CD4-positive, alpha-beta T cell treated with Interleukin-1 beta for 1 hour (primary cell): ENCODE results near the gene TMEM238.
A peak's percentile ranks its signal among the peaks of the same experiment; 100 is the strongest.

Source experiments
- DNase-seq, 2 donors: peaks; one replicate each; pipeline ENCODE4 v3.0.0-alpha.2; 2020 to 2022

TMEM238 gene

DNA sequence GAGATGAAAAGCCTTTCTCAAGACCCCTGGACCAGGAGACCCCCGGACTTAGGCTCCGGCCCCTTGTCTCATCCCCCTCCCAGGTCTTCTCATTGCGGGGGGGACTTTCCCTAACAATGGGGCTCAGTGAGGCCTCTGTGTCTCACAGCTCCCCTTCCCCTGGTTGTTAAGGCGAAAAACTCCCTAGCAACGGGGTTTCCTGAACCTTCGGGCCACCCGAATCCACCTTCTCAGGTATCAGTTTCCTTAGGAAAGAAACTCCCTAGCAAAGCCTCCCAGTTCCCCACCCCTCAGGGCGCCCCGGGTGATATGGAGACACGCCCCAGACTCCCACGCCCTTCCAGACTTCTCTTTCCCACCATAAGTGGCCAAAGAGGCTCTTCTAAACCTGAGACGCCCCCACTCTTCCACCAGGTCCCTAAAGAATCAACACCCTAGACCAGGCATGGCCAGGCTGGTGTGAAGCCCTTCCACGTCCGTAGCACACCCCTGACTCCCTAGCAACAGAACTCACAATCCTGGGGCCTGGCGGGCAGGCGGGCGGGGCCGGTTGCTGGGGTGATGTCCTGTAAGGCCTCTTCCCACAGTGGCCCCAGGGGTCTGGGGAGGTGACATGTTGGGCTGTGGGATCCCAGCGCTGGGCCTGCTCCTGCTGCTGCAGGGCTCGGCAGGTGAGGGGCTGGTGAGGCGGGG, 7.7 kb downstream of the TMEM238 start, which contains the start of gene TMEM190:
Gene TMEM190 (plus strand): TSS at position 586 of the 693 bp plus-strand sequence. CDS start 28 bp downstream, at position 614.
- no peak for DNase-seq

DNA sequence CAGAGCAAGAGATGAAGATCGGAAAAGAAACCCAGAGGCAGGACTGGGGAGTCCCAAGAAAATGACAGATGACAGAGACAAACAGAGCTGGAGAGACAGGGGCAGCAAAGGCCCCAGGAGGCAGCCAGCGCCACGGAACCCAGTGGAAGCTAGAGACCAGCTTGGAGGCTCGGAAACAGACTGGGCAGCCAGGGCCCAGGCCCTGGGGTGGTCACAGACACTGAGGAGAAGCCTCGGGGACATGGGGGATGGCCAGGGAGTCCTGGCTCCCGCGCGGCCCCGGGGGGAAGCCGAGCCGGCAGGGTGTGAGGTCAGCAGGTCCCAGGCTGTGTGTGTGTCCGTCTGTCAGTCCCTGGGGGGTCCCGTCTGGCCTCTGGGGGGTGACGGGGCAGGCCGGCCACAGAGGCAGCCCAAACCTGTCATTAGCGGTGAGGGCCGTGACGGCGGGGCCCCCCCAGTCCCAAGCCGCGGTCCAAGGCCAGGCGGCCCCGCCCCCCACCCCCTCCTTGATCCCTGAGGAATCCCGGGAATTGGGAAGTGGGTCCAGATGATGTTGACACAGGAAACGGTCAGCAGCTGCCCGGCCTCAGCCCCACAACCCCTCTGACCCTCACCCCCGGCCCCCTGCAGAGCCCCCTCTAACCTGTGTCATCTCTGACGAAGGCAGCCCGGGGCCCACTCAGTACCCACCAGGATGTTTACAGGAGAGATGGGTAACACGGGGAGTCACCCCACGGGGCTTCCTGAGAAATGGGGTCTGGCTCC, 9.9 kb downstream of the TMEM238 start:
- DNase-seq = no peak

DNA sequence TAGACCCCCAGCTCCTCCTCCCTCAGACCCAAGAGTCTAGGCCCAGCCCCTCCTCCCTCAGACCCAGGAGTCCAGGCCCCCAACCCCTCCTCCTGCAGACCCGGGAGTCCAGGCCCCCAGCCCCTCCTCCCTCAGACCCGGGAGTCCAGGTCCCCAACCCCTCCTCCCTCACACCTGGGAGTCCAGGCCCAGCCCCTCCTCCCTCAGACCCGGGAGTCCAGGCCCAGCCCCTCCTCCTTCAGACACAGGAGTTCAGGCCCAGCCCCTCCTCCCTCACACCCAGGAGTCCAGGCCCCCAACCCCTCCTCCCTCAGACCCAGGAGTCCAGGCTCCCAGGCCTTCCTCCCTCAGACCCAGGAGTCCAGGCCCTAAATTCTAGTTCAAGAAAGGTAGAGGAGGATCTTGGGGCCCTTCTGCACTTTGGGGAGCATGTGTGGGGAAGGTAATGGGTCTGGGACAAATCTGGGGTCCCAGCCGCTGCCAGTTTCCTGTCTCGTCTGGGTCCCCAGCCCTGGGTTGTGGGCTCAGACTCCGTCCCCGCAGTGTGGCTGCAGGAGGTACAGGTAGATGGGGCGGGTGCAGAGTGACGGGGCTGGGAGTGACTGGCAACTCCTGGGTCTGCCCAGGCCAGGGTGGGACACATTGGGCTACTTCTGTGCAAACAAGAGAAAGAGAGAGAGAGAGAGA, 10.6 kb downstream of the TMEM238 start:
- DNase-seq = no peak

DNA sequence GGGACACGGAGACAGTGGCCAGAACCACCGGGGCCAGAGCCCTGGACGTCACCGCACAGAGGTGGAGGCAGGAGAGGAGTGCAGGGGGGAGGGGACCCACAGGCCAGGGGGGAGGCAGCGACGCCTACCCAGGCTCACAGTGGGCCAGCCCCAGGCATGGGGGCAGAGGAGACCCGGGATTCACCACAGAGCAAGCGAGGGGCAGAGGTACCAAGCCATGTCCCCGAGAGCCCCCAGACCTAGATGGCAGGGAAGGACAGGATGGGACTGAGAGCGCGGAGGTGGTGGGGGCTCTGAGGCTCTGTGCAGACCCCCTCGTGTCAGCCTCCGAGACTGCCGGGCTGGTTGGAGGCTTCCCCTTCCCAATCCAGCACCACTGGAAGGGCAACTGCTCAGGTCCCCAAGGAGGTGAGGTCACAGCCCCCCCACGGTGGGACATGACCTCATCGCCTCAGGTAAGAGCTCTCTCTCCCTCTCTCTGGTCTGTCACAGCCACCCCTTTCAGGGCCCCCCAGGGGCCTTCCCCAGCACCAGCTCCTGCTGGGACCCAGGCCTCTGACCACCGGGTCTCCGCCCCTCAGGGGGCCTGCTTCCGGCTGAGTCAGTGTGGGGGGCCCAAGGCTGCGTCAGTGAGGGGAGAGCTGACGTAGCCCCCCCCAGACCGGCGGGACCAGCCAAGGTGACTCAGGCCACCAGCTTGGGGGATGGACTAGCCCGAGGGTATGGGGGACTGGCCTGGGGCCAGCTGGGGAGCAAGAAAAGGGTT, 11.6 kb downstream of the TMEM238 start:
- no peak for DNase-seq

DNA sequence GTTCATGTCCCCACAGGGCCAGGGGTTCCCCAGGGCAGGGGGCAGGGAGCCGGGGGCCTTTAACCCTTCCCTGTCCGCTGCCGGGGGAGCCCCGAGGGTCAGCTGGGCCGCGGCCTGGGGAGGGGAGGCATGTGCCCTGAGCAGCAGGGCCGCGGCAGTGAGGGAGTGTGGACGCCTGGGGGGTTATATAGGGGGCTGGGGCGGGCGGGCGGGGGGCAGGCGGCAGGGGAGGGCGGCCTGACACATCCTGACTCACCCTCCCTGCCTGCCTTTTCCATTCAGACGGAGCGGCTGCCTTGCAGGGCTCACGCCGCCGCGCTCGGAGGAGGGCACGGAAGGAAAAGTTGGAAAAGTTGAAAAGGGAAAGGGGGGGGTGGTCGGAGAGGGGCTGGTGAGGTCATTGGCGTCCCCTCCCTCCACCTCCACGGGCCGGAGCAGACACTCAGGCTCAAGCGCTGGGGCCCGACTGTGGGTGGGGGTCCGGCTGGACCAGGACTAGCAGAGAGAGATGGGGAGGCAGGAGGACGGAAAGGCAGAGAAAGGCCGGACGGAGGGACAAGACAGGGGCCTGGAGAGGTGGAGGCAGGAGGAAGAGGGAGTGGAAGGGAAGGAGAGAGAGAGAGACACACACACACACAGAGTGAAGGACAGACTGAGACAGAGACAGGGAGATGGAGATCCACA, 13.6 kb downstream of the TMEM238 start, which contains the start of gene IL11:
Gene IL11 (minus strand): TSS at position 159 of the 684 bp plus-strand sequence. CDS start 153 bp downstream, at position 6.
- no peak for DNase-seq

DNA sequence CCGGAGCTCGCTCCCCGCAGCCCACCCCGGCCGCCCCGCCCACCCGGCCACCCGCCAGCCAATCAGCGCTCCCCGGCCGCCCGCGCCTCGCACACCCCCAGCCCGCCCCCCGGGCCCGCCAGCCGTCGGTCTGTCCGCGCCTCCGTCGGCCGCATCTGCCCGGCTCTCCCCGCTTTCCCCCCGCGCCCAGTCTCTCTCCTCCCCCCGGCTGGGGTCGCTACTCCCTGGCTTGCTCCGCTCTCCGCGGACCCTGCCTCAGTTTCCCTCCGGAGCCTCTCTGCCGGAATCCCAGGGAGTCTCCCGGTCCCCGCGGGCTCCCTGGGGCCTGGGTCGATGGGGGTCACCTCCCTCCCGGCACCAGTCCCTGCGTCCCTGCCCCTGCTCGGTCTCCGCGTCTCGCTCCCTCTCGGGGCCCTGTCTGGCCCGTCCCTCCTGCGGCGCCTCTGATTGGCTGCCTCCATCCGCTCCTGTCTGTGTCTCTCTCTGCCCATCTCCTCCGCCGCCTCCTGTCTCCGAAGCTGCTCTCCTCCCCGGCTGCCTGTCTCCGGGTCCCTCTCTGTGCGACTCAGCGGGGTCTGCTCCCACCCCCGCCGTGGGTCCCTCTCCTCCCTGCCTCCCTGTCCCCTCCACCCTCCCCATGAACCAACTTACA, 14.3 kb downstream of the TMEM238 start:
- DNase-seq = peak; percentile 30 to 33

DNA sequence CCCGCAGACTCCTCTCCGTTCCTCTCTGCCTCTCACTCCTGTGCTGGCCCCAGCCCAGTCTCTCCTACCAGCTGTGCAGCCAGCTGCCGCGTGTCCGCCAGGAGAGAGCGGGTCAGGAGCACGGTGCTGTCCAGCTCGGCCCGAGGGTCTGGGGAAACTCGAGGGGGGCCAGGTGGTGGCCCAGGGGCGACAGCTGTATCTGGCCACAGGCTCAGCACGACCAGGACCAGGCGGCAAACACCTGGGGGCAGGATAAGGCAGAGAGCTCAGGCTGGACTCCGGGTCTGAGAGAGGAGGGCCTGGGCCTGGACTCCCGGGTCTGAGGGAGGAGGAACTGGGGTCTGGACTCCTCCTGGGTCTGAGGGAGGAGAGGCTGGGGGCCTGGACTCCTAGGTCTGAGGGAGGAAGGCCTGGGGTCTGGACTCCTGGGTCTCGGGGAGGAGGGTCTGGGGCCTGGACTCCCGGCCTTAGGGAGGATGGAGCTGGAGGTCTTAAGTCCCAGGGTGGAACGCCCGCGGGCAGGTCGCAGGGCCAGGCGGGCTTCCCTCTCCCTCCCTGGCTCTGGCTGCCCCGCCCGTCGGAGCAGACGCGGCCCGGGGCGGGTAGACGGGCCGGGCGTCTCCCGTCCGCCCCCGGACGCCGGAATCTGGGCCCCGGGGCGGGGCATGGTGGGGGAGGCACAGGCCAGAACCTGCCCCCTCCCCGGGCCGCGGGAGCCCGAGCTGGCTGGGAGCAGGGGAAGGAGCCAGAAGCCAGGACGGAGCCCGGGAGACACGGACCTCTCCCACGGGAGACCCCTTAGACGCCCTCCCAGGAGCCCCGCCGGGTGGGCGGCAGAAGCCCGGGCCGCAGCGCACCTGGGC, 15.2 kb downstream of the TMEM238 start:
- no peak for DNase-seq

DNA sequence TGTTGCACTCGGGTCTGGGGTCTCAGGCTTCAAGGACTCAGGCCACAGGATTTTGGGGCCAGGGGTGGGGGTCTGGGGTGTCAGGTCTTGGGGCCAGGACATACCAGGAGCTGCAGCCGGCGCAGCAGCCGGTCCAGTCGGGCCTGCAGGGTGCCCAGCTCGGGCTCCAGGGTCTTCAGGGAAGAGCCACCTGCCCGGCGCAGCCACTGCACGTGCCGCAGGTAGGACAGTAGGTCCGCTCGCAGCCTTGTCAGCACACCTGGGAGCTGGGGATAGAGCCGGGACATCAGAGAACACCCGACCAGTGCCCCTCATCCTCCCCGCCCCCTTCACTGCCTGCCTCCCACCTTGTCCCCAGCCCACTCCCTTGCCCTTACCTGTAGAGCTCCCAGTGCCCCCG, 16.0 kb downstream of the TMEM238 start:
- DNase-seq = no peak

DNA sequence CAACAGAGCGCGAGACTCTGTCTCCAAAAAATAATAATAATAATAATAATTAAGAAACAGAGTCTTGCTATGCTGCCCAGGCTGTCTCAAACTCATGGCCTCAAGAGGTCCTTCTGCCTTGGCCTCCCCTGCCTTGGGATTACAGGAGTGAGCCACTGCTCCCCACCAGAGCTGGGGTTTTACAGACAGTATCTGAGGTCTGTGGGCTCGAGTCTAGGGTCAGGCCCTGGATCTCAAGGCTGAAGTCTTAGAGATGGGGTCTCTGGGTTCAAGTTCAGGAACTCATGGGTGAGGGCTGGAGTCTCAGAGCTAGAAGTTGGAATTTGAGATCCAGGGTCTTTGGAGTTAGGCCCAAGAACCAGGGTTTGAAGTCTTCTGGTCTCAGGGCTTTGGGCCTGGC, 17.3 kb downstream of the TMEM238 start:
- no peak for DNase-seq

DNA sequence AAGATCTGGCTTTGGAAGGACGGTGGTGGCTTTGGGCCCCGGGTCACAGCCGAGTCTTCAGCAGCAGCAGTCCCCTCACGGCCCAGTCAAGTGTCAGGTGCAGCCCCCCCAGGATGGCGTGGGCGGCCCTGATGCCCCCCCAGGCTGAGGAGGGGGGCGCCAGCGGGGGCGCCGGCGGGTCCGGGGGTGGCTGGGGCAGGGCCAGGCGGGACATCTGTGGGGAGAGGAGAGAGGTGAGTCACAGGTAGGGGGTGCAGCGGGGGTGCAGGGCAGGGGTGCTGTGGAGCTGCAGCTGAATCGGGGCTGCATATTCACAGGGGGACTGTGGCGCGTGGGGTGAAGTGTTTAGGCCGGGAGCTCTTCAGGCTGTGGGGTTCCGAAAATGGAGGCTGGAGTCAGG, 18.1 kb downstream of the TMEM238 start:
- DNase-seq = no peak

DNA sequence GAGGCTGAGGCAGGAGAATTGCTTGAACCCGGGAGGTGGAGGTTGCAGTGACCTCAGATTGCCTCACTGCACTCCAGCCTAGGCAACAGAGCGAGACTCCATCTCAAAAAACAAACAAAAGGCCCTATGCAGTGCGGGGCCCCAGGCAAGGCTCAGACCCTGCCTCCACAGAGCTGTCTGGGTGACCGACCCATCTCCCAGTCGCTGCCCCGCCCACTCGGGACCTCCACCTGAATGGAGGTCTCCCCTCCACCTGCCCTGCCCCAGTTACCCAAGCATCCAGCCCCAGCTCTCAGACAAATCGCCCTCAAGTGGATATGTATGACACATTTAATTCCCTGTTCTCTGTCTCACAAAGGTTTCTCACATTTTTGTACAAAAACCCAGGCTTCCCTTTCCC, 18.8 kb downstream of the TMEM238 start:
- no peak for DNase-seq

DNA sequence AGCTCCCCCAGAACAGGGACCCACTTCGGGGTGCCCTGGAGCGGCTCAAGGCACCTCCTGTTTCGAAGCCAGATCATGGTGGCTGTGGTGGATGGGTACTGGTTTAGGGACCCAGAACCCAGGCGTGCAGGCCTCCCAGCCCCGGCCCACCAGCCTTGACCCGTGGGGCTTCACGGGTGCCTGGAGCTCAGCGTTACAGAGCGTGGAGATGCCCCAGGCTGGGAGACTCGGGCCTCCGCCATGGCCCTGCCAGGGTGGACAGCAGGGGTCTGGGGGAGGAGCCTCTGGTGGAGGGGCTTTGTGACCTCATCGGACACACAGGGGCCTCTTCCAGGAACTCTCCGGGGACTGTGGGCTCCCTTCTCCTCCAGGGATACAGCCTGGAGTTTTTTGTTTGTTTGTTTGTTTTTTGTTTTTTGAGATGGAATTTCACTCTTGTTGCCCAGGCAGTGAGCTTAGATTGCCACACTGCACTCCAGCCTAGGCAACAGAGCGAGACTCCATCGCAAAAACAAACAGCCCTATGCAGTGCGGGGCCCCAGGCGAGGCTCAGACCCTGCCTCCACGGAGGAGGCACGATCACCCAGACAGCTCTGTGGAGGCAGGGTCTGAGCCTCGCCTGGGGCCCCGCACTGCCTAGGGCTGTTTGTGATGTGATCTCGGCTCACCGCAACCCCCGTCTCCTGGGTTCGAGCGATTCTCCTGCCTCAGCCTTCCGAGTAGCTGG, 20.9 kb downstream of the TMEM238 start, which contains the start of gene GARIN5B:
Gene GARIN5B (minus strand): TSS at position 271 of the 727 bp plus-strand sequence. CDS start 194 bp downstream, at position 77.
- DNase-seq = no peak

DNA sequence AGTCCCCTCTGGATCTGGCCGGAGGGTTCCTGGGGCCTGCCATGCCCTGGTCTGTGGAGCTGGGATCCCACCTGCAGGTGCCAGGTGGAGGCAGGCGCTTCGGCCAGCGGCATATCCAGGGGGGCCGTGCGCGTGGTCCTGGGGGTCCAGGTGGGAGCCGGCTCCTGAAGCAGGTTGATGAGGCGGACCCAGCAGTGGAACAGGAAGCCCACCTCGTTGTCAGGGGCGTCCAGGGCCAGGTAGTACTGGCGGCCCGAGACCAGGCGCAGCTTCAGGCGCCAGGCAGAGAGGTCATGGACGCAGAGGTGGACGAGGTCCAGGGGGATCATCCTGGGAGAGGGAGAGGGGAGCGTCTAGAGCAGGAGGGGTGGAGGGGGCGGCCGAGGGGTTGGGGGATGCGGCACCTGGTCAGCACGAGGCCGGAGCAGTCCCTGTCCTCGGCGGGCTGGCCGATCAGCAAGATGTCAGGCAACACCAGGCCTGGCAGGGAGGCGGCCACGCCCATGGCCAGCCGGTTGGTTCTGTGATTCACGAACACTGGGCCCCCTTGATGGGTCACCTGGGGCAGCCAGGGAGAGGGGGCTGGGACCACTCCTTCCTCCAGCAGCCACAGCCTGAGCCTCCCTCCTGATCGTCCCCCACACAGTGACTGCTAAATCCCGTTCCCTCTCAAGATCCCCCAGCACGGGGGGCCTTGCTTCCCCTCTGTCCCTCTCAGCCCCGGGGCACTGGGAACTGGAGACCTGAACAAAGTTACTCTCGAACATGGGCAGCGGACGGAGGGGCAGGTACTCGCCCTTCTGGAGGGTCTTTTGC, 21.7 kb downstream of the TMEM238 start:
- DNase-seq = no peak

DNA sequence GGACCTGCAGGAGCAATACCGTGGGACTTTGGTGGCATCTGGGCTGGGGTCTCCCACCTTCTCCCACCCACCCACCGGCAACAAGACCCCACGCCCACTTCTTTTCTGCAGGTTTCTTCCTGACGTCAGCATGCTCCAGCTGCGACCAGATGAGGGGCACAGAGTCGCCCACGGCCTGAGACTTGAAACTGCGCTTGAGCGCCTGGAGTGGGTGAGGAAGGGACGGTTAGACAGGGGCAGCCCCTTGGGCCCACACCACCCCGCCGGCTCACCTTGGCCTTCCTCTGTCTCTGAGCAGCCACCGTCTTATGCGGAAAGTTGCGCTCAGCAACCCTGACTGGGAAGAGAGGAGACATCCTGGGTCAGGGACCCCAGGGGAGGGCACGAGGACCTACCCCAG, 23.2 kb downstream of the TMEM238 start:
- no peak for DNase-seq

DNA sequence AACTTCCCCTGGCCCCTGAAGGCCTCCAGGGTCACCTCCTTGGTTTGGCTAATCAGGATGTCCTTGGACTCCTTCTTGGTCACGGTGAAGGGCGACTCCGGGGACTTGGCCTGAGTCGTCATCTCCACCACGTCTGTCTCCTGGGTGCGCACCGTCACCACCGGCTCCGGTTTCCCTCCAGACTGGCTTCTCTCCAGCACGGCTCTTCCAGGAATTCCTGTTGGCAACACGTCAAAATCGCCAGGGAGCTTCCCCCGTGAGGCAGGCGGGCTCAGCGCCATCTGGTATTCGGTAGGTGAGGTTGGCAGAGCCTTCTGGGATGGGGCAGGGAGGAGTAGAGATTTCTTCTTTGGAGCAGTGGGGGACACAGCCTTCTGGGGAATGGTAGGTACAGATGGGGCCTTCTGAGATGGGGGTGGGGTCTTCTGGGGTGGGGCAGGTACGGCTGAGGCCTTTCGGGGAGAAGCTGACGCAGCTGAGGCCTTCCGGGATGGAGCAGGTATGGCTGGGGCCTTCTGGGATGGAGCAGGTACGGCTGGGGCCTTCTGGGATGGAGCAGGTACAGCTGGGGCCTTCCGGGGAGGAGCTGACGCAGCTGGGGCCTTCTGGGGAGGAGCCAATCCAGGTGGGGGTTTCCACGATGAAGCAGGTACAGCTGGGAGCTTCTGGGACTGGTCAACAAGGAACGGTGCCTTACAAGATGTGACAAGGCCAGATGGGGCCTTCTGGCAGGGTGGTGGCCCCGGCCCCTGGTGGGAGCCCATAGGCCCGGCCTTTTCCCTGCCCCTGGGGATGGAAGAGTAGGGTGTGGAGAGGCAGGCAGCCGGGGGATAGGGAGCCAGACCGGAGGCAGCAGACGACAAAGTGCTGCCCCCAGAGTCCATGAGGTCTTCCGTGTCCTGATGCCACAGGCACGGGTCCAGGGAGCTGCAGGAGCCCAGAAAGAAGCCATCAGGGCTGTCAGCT, 24.9 kb downstream of the TMEM238 start:
- no peak for DNase-seq

DNA sequence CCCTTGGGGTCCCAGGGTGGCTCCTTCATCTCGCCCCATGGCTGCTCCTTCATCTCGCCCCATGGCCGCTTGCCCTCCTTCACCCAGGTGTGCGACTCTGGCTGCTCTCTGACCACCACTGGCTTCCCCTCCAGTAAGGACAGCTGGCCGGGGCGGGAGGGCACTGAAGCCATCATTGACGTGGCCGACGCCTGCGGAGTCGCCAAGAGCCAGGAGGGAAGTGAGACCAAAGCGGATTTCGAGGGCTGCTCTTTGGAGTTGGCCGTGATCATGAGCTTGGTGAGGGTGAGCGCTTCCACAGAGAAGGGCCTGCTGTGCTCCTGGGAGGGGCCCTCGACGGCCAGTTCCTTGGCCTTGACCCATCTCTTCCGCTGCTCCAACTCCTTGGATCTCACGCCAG, 25.6 kb downstream of the TMEM238 start:
- no peak for DNase-seq

DNA sequence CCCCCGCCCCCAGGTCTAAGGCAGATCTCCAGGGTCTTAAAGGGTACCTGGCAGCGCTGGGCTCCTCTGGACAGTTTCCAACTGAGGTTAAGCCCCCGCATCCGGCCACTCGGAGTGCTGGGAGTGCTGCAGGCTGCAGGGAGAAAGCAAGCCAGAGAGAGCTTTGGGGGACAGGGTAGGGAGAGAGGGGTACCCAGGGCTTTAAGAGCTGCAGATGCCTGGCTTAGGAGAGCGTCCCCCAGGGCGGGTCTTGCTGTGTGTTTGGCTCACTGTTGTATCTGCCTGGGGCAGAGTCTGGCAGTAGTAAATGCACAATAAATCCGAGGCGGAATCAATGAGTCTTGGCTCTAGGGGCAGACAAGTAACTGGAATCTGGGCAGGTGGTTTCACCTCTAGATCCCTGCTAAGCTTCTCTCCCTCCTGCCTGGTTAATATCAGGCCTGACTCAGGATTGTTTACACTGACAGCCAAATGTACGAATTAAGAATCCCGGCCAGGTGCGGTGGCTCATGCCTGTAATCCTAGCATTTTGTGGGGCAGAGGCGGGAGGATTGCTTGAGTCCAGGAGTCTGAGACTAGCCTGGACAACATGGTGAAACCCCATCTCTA, 28.8 kb downstream of the TMEM238 start:
- no peak for DNase-seq
